NCI-H226 (cell line): ENCODE measurements around the gene PAH.

ENCODE experiments used
- DNase-seq: peaks from one replicate; pipeline ENCODE4 v3.0.0-alpha.2; 2015

PAH gene

DNA sequence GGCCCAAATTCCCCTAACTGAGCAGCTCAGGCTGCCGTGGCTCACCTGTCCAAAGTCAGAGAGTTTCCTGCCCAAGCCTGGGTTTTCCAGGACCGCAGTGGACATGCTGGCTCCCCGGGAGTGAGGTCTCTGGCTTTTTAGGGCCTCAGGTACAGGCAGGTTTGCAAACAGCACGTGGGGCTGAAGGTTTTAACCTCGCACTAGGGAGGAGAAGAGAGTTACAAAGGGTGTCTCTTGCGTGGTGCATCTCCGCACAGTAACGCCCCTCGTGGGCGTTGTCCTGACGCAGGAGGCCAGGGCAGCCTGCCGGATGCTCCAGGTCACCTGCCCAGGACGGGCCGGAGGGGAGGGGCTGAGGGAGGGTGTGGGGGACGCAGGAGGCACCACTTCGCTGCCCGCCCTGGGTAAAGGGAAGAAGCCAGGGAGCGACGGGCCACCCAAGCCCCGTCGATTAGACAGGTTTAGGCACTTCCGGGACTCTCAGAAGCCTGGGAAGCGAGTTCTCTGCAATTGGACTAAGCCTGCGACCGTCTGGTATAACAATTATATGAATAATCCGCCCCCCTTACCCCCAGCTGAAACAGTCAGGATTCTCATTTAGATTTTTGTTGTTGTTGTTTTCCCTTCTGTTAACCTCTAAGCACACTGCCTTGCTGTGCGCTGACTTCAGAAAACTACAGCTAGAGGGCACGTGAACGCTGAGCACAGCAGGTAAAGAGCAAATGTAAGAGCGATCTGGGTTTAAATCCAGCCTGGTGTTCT lies at the start of gene PAH:
TSS of gene PAH (minus strand) at position 219 of the 762 bp plus-strand sequence. CDS start at position 105, 114 bp downstream.
- DNase-seq, result no peak

DNA sequence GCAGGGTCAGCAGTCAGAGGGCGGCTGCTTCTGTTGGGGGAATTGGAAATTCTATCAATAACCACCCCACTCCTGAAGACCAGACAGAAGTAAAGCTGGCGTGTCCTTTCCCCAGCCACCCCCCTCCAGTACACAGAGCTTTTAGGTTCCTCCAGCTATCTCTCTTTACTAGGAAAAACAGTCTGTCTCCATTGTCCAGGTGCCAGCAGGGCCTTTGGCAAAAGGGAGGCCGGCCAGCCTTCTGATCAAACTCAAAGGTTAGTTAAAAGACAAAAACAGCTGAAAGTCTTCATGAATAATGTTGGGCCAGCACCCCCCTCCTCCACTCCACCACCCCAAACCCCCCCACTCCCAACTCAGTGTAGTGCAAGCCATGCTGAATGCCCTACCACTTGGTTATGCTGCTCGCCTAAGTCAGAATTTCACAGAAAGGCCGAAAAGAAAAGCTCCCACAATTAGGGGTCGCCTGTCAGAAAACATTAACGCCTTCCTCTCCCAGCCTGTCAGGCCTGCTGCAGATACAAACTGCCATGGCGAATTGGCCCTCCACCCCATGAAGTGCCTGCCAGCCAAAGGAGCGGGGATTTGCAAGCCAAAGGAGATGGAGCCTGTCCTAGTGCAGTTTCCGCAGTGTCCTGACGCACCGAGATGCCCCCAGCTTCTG lies 49.3 kb upstream of the PAH start:
- DNase-seq, result no peak

DNA sequence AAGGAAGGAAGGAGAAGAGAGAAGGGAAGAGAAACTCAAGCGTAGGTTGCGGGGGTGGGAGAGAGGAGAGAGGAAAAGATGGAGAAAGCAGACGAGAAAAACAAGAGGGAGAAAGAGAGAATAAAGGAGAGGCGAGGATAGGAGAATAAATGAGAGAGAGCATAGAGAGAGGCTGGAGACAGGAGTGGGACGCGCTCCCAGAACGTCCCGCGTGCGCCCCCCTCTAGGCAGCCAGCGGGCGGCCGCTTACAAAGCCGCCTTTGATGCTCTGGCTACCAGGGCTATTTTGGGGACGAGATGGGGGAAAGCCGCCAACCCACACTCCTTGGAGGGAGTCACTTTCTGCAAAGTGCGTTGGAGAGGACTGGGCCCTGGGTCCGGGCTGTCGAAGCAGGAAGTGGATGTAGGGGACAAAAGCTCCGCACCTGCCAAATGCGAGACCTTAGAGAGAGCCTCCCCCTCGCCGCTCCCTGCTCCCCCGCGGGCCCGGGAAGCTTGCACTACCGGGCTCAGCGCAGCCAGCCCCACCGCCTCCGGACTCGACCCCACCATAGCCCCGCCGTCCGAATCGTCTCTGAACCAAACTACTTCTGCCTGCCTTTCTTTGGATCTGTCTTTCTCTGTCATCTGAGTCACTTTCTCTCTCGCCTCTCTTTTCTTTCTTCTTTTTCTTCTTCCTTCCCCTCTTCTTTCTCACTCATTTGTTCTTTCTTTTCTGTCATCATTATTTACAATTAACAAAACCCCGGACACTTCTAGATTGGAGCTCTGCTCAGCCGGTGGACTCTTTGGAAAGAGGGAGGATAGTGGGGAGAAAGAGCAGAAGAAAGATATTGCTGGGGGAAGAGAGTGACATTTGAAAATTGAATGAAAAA lies 48.5 kb upstream of the PAH start:
- DNase-seq, result no peak

- no peak for DNase-seq
Observed at GRCh38 chr12:102964872-102965271, 47.8 kb upstream of the PAH start.

DNA sequence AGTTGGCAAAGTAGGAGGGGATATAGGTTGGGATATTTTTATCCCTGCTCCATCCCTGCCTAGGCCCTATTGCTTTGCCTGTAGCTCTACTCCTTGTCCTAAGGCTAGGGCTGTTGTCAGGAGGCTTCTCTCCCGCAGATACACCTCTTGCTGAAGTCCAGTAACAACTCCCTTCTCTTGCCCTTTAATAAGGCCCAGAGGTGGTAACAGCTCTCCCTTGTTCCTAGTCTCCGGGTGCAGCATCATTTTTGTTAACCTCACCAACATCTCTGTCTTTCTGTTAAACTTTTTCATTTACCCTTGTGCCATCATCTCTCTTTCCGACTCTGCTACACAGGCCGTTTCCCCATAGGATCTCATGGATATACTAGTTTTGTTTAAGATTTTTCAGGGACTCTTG lies 46.8 kb upstream of the PAH start:
- no peak for DNase-seq

DNA sequence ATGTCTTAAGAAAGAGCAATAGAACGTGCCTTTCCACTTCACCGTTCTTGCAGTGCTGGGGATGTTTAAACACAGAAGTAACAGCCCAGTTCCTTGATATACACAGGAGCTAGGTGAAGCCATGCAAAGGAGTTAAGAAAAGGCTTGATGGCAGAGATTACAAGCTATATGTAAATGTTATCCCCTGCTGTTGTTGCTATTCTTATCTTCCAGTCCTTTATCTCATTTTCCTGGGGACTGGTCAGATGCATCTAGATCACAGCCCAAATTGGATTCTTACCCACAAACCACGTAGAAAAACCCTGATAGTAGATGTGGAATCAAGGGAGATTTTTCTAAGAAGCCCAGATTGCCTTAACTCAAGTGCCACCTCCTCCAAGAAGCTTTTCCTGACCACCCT lies 45.9 kb upstream of the PAH start:
- DNase-seq, result no peak

GRCh38 chr12:102962532-102962931 lies 45.5 kb upstream of the PAH start:
- no peak for DNase-seq

DNA sequence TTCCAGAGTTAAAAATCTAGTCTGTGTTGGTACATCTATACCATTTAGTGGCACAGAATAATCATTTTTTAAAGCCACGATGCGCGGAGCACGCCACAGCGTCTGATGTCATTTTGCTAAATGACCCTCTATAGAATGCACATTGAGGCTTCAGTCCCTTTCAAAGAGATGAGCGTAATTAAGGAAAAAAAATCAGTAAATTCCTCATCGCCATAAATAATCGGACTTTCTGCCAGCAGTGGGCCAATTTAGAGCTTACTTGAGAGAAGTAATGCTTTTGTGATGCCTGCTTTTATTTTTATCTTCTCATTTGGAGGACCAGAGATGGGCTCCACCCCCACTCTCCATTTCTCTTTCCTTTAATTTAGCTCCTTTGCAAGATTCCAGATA lies 44.4 kb upstream of the PAH start:
- DNase-seq, result no peak

DNA sequence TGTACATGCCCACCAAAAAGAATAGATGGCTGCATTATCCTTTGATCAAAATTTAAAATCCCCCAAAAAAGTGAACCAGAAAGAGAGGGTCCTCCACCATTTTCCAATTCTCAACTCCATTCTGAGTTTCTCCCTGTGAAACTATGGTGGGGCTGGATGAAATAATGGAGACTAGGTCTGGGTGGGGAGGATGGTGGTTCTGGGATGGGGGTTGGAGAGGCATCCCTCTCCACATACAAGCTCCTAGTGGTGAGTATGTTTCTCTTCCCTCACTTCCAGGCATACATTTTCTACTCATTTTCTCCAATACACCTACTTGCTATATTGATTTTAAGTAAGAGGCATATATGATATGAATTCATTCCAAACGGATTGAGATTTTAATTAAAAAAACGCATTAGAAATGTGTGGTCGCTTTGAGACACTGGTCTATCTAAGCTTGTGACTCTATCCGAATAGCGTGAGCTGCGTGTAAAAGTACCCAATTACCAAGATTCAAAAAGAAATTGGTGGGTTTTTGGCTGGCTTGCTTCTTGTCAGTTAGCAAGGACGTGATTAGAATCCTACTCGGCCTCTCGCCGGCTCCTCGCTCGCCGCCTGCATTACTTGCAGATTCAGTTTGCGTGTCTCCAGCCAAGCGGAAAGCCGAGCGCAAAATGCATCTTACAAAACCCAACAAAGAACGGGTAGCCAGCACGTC lies 43.9 kb upstream of the PAH start:
- no peak for DNase-seq

DNA sequence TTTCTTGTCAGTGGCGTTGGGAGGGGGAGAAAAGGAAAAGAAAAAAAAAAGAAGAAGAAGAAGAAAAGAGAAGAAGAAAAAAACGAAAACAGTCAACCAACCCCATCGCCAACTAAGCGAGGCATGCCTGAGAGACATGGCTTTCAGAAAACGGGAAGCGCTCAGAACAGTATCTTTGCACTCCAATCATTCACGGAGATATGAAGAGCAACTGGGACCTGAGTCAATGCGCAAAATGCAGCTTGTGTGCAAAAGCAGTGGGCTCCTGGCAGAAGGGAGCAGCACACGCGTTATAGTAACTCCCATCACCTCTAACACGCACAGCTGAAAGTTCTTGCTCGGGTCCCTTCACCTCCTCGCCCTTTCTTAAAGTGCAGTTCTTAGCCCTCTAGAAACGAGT lies 42.3 kb upstream of the PAH start:
- no peak for DNase-seq

DNA sequence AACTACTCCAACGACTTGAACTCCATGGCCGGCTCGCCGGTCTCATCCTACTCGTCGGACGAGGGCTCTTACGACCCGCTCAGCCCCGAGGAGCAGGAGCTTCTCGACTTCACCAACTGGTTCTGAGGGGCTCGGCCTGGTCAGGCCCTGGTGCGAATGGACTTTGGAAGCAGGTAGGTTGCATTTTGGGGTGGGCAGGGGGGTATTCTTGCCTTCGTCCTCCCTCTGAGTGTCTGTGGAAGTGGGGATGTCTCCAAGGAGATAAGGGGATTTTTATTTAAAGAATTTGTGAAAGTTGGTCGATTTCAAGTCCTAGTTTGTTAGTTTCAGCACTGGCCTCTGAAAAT lies 41.8 kb upstream of the PAH start:
- DNase-seq, result no peak

GRCh38 chr12:102958073-102958829 lies 41.2 kb upstream of the PAH start:
- DNase-seq, result no peak

DNA sequence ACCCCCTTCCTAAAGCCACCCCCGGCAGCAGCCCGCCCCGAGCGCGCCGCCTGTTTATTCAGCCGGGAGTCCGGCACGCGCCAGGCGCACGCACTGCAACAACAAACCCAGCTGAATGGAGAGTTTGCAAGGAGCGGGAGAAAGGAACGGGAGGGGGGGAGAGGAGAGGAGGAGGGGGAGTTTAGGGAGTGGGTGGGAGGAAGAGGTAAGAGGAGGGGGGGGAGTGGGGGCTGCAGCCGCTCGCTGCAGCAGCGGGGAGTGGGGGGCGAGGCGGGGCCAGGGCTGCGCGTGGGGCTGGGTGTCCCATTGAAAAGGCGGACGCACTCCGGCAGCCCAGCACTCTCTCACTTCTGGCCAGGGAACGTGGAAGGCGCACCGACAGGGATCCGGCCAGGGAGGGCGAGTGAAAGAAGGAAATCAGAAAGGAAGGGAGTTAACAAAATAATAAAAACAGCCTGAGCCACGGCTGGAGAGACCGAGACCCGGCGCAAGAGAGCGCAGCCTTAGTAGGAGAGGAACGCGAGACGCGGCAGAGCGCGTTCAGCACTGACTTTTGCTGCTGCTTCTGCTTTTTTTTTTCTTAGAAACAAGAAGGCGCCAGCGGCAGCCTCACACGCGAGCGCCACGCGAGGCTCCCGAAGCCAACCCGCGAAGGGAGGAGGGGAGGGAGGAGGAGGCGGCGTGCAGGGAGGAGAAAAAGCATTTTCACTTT lies 40.5 kb upstream of the PAH start, which contains the start of gene ASCL1:
TSS of gene ASCL1 (plus strand) at position 336 of the 712 bp plus-strand sequence. CDS start 571 bp downstream, outside the sequence.
- no peak for DNase-seq

DNA sequence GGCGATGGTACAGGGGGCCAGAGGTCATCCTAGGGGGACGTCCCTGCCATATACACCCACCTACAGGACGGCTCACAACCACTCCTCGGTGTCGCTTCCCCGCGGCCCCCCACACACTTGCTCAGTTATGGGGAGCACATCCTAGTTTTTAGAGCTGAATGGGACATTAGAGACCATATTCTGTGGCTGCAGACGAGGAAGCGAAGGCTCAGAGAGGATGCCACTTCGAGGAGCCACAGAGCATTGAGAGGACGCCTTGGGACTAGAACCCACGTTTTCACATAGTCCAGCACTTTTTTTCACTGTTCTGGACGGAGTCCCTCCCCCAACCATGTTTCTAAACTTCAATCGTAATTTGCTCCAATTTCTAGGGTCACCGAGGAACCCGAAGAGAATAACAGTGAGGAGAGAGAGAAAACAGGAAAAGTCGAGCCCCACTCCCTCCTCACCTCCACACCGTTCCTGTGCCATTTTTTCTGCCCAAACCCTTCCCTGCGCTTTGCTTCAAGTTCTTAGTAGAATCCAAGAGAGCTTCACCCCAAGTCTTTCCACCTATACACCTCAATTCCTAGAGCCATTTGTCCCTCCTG lies 39.8 kb upstream of the PAH start:
- no peak for DNase-seq

DNA sequence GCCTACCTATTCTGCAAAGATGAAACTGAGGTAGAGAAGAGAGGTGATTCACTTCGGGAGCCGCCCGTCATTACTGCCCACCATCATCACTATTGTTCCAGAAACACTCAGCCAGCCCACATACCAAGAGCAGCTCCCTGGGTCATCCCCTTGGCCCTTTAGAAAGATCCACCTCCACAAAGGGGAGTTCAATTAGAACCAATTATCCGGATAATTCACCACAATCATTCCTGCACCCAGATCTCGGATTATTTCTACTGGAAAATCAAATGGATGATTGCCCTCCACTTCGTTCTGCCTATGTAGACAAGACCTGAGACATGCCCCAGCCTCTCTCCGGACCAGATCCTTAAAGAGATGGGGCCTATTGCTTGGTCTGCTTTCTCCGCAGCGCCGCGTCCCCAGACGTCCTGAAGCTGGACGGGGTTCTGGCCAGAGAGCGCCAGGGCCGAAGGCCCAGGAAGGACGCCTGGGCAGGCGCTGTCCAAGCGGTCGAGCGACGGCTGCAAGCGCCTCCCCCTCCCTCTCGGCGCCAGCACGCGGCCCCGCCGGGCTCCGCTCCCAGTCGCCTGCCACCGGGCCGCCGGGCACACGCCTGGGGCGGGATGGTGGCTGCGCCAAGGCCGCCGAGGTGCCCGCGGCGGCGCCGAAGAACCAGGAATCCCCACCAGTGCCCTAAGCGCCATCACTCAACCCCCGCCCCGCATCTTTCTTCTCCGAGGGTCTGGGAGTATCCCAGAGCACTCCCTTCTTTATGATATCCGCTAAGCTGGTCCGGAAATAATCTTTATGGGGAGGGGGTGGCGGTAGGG lies 39.1 kb upstream of the PAH start:
- no peak for DNase-seq

GRCh38 chr12:102954134-102954533 lies 37.1 kb upstream of the PAH start:
- no peak for DNase-seq

- DNase-seq, result no peak
Observed at GRCh38 chr12:102953221-102953620, 36.2 kb upstream of the PAH start.

DNA sequence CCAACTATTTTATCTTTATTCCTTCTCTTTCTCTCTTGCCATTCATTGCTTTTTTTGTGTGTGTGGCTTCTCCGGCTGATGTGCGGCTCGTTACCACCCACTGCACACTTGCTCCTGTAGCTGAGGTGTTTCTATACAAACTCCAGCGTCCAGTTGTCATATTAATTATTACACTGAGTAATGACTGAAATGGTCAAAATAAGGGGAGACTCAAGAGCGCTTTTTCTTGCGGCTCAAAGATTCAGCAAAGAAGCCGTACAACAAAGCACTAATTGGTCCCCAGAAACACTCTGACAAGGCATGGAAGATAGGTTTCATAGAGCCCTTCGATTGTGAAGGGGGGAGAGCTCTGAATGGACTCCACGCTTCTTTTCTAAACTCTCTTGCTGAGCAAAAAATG lies 34.8 kb upstream of the PAH start:
- no peak for DNase-seq

GRCh38 chr12:102950950-102951619 lies 34.0 kb upstream of the PAH start:
- no peak for DNase-seq
